K562 (cell line): Measurements from ENCODE around the gene KCNC3. TPM values are rescaled to one million over a fixed set of nuclear protein-coding genes. Genes with fewer than 3 reads are reported as not detected.
A peak's percentile ranks its signal among the peaks of the same experiment; 100 is the strongest.

Source experiments
- ARNT ChIP-seq, 2 experiments: fragments of 450-650 bp; IDR thresholded peaks; 2 replicates each; pipeline ENCODE4 v1.6.1; 2016; ENCODE audit warnings: mild to moderate bottlenecking in 1 of 2
- MTF1 ChIP-seq: fragments of 250-450 bp; sonication (Bioruptor Pico); IDR thresholded peaks from 2 replicates; pipeline ENCODE4 v1.9.0; 2021; ENCODE audit warnings: moderate library complexity, mild to moderate bottlenecking, inconsistent platforms, borderline replicate concordance
- TRIM24 ChIP-seq, 2 experiments: fragments of 450-650 bp; IDR thresholded peaks; 2 replicates each; pipeline ENCODE4 v1.6.1; 2016
- YBX1 ChIP-seq: fragments of 450-650 bp; IDR thresholded peaks from 2 replicates; pipeline ENCODE4 v1.7.1; 2016; ENCODE audit warnings: mild to moderate bottlenecking
- polyA plus RNA-seq, 8 experiments: library from polyadenylated mRNA; depleted of rRNA in 4 of 8; stranded (reverse) in 5 of 8; unstranded in 3 of 8; fragments of >200 nt; fragmentation: Nextera tagmentation in 2 of 8; fragmentation: Illumina TruSeq in 1 of 8; extraction: Ambion mirVana in 2 of 8; extraction: Trizol in 1 of 8; gene quantifications; 2 replicates each; pipeline versions ENCODE4 v1.2.1 to v1.2.3, GENCODE V29; 2011 to 2014; ENCODE audit warnings: inconsistent platforms in 1 of 8, missing spikeins in 1 of 8
- total RNA-seq, 7 experiments: library from RNA; depleted of rRNA in 6 of 7; stranded (reverse); fragments of >200 nt in 6 of 7; fragmentation: Illumina TruSeq in 2 of 7; extraction: Trizol in 2 of 7; gene quantifications; 2 replicates each; pipeline versions ENCODE4 v1.2.1 to v1.2.3, GENCODE V29; 2011 to 2021; ENCODE audit warnings: low replicate concordance in 1 of 7
- TF ChIP-seq, protein P1 (sequence below), 2 experiments: fragments of 450-650 bp; IDR thresholded peaks; 2 replicates each; pipeline ENCODE4 v1.6.1; 2016; ENCODE audit warnings: mild to moderate bottlenecking in 2 of 2, borderline replicate concordance in 1 of 2, low read depth in 1 of 2, moderate library complexity in 1 of 2
- TF ChIP-seq, protein P2 (sequence below): fragments of 200-400 bp; formaldehyde crosslinking; IDR thresholded peaks from 2 replicates; pipeline ENCODE4 v1.6.1; 2017; ENCODE audit warnings: mild to moderate bottlenecking, low read depth, low read length, moderate library complexity
- TF ChIP-seq, protein P3 (sequence below): sonication (generic); formaldehyde crosslinking; IDR thresholded peaks from 2 replicates; pipeline ENCODE4 v1.8.0; 2022; ENCODE audit warnings: mild to moderate bottlenecking, missing genetic modification reagents
- TF ChIP-seq, protein P4 (sequence below): sonication (generic); formaldehyde crosslinking; IDR thresholded peaks from 2 replicates; pipeline ENCODE4 v1.4.0; 2020; ENCODE audit warnings: mild to moderate bottlenecking, missing genetic modification reagents

The KCNC3 gene
- total and polyA plus RNA-seq, 9 of the 15 experiments (the other 6 are each of a cell fraction or from before 2014, with no cell fraction given) = 0.03 to 26.2 (median 2.0) TPM

DNA sequence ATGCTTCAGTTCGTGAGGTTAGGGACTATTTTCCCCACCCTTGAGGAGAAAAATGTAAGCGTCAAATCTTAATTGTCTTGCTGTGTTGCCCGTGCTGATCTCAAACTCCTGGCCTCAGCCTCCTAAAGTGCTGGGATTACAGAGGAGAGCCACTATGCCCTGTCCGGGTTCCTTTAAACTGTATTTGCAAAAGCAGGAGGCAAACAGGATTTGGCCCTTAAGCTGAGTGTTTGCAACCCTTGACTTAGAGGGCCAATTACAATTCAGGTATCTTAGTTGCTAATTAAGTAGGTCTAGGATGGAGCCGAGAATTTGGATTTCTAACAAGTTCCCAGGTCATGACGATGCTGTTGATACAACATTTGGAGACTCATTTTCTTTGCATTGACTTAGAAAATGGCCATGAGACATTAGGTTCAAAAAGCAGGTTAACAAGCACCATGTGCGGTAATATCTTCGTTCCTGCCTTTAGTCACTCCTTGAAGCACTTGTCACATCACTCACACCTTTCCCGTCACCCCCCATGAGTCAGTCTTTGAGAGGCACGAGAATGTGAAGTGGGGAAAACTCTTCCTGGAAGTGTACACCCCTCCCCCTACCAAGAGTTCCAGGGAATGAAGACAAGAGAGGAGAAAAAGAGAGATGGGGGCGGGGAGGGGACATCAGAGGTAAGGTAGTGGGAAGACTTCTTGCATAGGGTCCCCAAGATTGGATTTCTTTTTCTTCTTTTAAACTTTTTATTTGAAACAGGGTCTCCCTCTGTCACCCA, 33.7 kb upstream of the KCNC3 start (continued):
- TF ChIP-seq, protein P1, sequence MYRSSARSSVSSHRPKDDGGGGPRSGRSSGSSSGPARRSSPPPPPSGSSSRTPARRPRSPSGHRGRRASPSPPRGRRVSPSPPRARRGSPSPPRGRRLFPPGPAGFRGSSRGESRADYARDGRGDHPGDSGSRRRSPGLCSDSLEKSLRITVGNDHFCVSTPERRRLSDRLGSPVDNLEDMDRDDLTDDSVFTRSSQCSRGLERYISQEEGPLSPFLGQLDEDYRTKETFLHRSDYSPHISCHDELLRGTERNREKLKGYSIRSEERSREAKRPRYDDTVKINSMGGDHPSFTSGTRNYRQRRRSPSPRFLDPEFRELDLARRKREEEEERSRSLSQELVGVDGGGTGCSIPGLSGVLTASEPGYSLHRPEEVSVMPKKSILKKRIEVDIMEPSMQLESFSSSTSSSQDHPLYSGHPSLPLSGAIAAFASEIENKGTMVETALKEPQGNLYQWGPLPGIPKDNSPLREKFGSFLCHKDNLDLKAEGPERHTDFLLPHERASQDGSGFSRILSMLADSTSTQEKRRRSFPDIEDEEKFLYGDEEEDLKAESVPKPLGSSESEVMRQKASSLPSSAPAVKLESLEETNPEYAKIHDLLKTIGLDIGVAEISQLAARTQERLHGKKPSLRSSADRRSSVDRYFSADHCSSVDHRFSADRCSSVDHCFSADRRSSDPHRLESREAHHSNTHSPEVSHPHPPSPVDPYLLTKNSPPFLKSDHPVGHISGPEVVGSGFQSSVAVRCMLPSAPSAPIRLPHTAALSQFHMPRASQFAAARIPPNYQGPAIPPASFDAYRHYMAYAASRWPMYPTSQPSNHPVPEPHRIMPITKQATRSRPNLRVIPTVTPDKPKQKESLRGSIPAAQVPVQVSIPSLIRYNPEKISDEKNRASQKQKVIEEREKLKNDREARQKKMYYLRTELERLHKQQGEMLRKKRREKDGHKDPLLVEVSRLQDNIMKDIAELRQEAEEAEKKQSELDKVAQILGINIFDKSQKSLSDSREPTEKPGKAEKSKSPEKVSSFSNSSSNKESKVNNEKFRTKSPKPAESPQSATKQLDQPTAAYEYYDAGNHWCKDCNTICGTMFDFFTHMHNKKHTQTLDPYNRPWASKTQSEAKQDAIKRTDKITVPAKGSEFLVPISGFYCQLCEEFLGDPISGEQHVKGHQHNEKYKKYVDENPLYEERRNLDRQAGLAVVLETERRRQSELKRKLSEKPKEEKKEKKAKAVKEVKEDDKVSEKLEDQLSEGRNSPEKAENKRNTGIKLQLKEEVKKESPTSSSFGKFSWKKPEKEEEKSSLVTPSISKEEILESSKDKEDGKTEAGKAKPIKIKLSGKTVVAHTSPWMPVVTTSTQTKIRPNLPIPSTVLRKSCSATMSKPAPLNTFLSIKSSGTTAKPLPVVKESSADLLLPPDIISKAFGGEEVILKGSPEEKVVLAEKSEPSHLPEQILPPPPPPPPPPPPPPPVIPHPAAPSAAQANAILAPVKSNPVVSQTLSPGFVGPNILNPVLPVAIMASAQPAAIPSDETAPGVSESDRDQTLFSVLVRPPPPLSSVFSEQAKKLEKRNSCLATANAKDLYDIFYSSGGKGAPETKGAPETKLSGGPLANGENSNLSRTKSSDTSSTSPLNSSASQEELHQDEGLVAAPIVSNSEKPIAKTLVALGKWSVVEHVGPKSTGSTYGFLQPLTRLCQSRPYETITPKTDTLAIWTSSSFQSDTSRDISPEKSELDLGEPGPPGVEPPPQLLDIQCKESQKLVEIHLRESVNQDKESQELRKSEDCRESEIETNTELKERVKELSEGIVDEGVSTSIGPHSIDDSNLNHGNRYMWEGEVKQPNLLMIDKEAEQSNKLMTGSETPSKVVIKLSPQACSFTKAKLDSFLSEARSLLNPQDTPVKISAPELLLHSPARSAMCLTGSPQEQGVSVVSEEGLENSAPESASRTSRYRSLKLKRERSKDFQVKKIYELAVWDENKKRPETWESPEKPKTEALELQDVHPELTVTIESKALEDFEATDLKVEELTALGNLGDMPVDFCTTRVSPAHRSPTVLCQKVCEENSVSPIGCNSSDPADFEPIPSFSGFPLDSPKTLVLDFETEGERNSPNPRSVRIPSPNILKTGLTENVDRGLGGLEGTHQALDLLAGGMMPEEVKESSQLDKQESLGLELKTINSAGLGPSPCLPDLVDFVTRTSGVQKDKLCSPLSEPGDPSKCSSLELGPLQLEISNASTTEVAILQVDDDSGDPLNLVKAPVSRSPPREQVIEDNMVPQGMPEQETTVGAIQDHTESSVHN (IDR thresholded peaks at IDR 0.05; ENCODE audit: borderline replicate concordance in 1 of 2, low read depth in 1 of 2) = peak in 1 of 2 experiments; percentile 54; a peak in 1 of 4 replicates
- TF ChIP-seq, protein P2, sequence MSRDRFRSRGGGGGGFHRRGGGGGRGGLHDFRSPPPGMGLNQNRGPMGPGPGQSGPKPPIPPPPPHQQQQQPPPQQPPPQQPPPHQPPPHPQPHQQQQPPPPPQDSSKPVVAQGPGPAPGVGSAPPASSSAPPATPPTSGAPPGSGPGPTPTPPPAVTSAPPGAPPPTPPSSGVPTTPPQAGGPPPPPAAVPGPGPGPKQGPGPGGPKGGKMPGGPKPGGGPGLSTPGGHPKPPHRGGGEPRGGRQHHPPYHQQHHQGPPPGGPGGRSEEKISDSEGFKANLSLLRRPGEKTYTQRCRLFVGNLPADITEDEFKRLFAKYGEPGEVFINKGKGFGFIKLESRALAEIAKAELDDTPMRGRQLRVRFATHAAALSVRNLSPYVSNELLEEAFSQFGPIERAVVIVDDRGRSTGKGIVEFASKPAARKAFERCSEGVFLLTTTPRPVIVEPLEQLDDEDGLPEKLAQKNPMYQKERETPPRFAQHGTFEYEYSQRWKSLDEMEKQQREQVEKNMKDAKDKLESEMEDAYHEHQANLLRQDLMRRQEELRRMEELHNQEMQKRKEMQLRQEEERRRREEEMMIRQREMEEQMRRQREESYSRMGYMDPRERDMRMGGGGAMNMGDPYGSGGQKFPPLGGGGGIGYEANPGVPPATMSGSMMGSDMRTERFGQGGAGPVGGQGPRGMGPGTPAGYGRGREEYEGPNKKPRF = no peak
- no peak for TF ChIP-seq ARNT (IDR thresholded peaks at IDR 0.05)
- TF ChIP-seq, protein P3, sequence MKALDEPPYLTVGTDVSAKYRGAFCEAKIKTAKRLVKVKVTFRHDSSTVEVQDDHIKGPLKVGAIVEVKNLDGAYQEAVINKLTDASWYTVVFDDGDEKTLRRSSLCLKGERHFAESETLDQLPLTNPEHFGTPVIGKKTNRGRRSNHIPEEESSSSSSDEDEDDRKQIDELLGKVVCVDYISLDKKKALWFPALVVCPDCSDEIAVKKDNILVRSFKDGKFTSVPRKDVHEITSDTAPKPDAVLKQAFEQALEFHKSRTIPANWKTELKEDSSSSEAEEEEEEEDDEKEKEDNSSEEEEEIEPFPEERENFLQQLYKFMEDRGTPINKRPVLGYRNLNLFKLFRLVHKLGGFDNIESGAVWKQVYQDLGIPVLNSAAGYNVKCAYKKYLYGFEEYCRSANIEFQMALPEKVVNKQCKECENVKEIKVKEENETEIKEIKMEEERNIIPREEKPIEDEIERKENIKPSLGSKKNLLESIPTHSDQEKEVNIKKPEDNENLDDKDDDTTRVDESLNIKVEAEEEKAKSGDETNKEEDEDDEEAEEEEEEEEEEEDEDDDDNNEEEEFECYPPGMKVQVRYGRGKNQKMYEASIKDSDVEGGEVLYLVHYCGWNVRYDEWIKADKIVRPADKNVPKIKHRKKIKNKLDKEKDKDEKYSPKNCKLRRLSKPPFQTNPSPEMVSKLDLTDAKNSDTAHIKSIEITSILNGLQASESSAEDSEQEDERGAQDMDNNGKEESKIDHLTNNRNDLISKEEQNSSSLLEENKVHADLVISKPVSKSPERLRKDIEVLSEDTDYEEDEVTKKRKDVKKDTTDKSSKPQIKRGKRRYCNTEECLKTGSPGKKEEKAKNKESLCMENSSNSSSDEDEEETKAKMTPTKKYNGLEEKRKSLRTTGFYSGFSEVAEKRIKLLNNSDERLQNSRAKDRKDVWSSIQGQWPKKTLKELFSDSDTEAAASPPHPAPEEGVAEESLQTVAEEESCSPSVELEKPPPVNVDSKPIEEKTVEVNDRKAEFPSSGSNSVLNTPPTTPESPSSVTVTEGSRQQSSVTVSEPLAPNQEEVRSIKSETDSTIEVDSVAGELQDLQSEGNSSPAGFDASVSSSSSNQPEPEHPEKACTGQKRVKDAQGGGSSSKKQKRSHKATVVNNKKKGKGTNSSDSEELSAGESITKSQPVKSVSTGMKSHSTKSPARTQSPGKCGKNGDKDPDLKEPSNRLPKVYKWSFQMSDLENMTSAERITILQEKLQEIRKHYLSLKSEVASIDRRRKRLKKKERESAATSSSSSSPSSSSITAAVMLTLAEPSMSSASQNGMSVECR (CRISPR knock-in tag) = no peak
- no peak for TF ChIP-seq YBX1
- TF ChIP-seq TRIM24 (IDR thresholded peaks at IDR 0.05) = no peak
- no peak for TF ChIP-seq MTF1 (CRISPR knock-in tag)
- TF ChIP-seq, protein P4, sequence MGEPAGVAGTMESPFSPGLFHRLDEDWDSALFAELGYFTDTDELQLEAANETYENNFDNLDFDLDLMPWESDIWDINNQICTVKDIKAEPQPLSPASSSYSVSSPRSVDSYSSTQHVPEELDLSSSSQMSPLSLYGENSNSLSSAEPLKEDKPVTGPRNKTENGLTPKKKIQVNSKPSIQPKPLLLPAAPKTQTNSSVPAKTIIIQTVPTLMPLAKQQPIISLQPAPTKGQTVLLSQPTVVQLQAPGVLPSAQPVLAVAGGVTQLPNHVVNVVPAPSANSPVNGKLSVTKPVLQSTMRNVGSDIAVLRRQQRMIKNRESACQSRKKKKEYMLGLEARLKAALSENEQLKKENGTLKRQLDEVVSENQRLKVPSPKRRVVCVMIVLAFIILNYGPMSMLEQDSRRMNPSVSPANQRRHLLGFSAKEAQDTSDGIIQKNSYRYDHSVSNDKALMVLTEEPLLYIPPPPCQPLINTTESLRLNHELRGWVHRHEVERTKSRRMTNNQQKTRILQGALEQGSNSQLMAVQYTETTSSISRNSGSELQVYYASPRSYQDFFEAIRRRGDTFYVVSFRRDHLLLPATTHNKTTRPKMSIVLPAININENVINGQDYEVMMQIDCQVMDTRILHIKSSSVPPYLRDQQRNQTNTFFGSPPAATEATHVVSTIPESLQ (CRISPR knock-in tag) = peak; percentile 53; the same call in 1 of the 2 replicates
